ENCODE measurements around the gene ITSN2. TPM values are rescaled to one million over a fixed set of nuclear protein-coding genes. Genes with fewer than 3 reads are reported as not detected.

The ITSN2 gene
- total and polyA plus RNA-seq, 7 donors: 12.2 to 71.7 (median 33.5) TPM

- H3K27me3 ChIP-seq (ENCODE audit: insufficient read depth in 3 of 3, low read length in 2 of 3): no peaks in the 10 kb centered on the region
- H3K27ac ChIP-seq: no peak overlapping the region
- WGBS, 3 donors: 76 to 85% (median 83%) methylated on average over 3 of the region's 3 CpGs
- intact Hi-C loops (cut with DNase I): loop anchor here in 1 of 2 donors (5.0 kb wide), 1 partner anchor 37 kb away; no protein-coding TSS in a partner anchor
- no peak overlapping the region for H3K4me3 ChIP-seq
- peaks cover 74% of the 10 kb centered on the region for H3K4me1 ChIP-seq
- no peaks in the 10 kb centered on the region for H3K9me3 ChIP-seq
- ATAC-seq: no peak
- TF ChIP-seq, protein P1, sequence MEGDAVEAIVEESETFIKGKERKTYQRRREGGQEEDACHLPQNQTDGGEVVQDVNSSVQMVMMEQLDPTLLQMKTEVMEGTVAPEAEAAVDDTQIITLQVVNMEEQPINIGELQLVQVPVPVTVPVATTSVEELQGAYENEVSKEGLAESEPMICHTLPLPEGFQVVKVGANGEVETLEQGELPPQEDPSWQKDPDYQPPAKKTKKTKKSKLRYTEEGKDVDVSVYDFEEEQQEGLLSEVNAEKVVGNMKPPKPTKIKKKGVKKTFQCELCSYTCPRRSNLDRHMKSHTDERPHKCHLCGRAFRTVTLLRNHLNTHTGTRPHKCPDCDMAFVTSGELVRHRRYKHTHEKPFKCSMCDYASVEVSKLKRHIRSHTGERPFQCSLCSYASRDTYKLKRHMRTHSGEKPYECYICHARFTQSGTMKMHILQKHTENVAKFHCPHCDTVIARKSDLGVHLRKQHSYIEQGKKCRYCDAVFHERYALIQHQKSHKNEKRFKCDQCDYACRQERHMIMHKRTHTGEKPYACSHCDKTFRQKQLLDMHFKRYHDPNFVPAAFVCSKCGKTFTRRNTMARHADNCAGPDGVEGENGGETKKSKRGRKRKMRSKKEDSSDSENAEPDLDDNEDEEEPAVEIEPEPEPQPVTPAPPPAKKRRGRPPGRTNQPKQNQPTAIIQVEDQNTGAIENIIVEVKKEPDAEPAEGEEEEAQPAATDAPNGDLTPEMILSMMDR (IDR thresholded peaks at IDR 0.05): no peak
- H3K36me3 ChIP-seq (ENCODE audit: insufficient read depth in 1 of 2, low read depth in 1 of 2): no peaks in the 10 kb centered on the region
- no peak for DNase-seq
Measured at GRCh38 chr2:24354395-24354794, 5.9 kb downstream of the ITSN2 start.

DNA sequence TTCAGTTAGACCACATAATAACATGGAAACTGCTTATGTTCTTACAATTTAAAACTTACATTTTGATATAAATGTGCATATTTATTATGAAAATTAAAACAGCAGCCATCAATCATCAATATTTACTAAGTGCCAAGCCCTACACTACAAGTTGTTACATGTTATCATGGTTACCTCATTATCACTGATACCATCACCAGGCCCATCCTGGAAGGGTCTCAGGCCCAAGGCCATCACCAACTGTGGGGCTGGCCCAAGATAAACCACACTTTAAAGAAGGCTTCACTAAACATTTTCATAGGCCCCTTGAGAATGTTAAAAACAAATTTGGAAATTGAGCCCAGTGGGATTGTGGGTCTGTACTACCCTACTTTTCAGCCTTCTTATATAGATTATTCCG, 6.4 kb downstream of the ITSN2 start:
- 88 to 93% (median 90%) methylated on average over 1 of the region's 1 CpG for WGBS, 3 donors
- no peak overlapping the region for H3K4me3 ChIP-seq
- TF ChIP-seq, protein P1 (IDR thresholded peaks at IDR 0.05): no peak
- H3K9me3 ChIP-seq: no peaks in the 10 kb centered on the region
- DNase-seq (no peak), ATAC-seq (no peak)
- intact Hi-C loops (cut with DNase I): loop anchor here in 1 of 2 donors (5.0 kb wide), 1 partner anchor 37 kb away; no protein-coding TSS in a partner anchor
- no peaks in the 10 kb centered on the region for H3K36me3 ChIP-seq (ENCODE audit: insufficient read depth in 1 of 2, low read depth in 1 of 2)
- H3K4me1 ChIP-seq: peaks cover 74% of the 10 kb centered on the region
- no peaks in the 10 kb centered on the region for H3K27me3 ChIP-seq (ENCODE audit: insufficient read depth in 3 of 3, low read length in 2 of 3)
- no peak overlapping the region for H3K27ac ChIP-seq

DNA sequence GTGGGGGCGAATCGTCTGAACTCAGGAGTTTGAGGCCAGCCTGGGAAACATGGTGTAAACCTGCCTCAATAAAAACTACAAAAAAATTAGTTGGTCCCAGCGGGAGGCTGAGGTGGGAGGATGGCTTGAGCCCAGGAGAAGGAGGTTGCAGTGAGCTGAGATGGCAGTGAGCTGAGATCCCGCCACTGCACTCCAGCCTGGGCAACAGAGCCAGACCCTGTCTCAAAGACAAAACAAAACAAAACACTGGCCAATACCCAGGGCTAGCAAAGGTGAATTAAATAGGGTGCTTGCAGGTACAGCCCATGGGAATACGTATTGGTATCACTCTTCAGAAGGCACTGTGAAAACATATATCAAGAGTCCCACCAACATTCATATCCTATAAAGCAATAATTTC, 7.0 kb downstream of the ITSN2 start:
- Histone ChIP-seq H3K27me3 (ENCODE audit: insufficient read depth in 3 of 3, low read length in 2 of 3) (no peaks in the 10 kb centered on the region), H3K36me3 (ENCODE audit: insufficient read depth in 1 of 2, low read depth in 1 of 2) (no peaks in the 10 kb centered on the region), H3K4me1 (peaks cover 68% of the 10 kb centered on the region), H3K4me3 (no peak overlapping the region), H3K9me3 (no peaks in the 10 kb centered on the region), H3K27ac (no peak overlapping the region)
- intact Hi-C loops (cut with DNase I): loop anchor here in 1 of 2 donors (5.0 kb wide), 1 partner anchor 36 kb away; no protein-coding TSS in a partner anchor
- 81 to 85% (median 85%) methylated on average over 5 of the region's 5 CpGs for WGBS, 3 donors
- DNase-seq (no peak), ATAC-seq (no peak)
- TF ChIP-seq, protein P1 (IDR thresholded peaks at IDR 0.05): no peak

GRCh38 chr2:24352664-24353063, 7.7 kb downstream of the ITSN2 start:
- intact Hi-C loops (cut with DNase I): loop anchor here in 1 of 2 donors (5.0 kb wide), 1 partner anchor 35 kb away; no protein-coding TSS in a partner anchor
- H3K9me3 ChIP-seq: no peaks in the 10 kb centered on the region
- peaks cover 62% of the 10 kb centered on the region for H3K4me1 ChIP-seq
- H3K27ac ChIP-seq: no peak overlapping the region
- H3K4me3 ChIP-seq: no peak overlapping the region
- ATAC-seq (no peak), DNase-seq (no peak)
- H3K36me3 ChIP-seq (ENCODE audit: insufficient read depth in 1 of 2, low read depth in 1 of 2): no peaks in the 10 kb centered on the region
- TF ChIP-seq, protein P1 (IDR thresholded peaks at IDR 0.05): no peak
- no peaks in the 10 kb centered on the region for H3K27me3 ChIP-seq (ENCODE audit: insufficient read depth in 3 of 3, low read length in 2 of 3)

DNA sequence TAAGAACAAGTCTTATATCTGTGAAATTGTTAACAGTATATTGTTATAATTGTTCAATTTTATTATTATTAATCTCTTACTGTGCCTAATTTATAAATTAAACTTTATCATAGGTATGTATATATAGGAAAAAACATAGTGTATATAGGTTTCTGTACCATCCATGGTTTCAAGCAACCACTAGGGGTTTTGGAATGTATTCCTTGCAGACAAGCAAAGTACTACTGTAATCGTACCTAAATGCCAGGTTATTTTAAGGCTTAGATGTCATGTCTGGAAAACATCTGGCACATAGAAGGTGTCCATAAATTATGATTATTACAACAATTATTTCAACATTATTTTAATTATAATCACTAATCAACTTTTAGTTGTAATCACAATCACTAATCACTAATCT, 8.4 kb downstream of the ITSN2 start:
- 10 to 14% (median 11%) methylated on average over 1 of the region's 1 CpG for WGBS, 3 donors
- no peak overlapping the region for H3K27ac ChIP-seq

More for the DNA sequence above, 8.4 kb downstream of the ITSN2 start:
- no peaks in the 10 kb centered on the region for H3K27me3 ChIP-seq (ENCODE audit: insufficient read depth in 3 of 3, low read length in 2 of 3)
- DNase-seq: no peak
- H3K4me1 ChIP-seq: peaks cover 62% of the 10 kb centered on the region
- intact Hi-C loops (cut with DNase I): loop anchor here in 1 of 2 donors (5.0 kb wide), 1 partner anchor 35 kb away; no protein-coding TSS in a partner anchor
- ATAC-seq: peak; percentile 53 to 84 (median 78)
- H3K36me3 ChIP-seq (ENCODE audit: insufficient read depth in 1 of 2, low read depth in 1 of 2): no peaks in the 10 kb centered on the region
- H3K9me3 ChIP-seq: no peaks in the 10 kb centered on the region
- TF ChIP-seq, protein P1 (IDR thresholded peaks at IDR 0.05): peak; percentile 34
- H3K4me3 ChIP-seq: no peak overlapping the region
